ENCODE measurements around the gene HOXA6. TPM values are rescaled to one million over a fixed set of nuclear protein-coding genes. Genes with fewer than 3 reads are reported as not detected.

HOXA6 gene
- total and polyA plus RNA-seq, 11 donors = not detected

GRCh38 chr7:27175626-27176523 lies 28.3 kb upstream of the HOXA6 start:
- Histone ChIP-seq H3K4me1 (peaks cover 0 to 40% (median 23%) of the 10 kb centered on the region in 12 donors), H3K36me3 (no peaks in the 10 kb centered on the region), H3K27ac (peak overlapping the region in 1 of 12 donors; percentile 91), H3K4me3 (no peak overlapping the region), H3K27me3 (peaks cover 89 to 100% (median 100%) of the 10 kb centered on the region in 9 donors), H3K9me3 (no peaks in the 10 kb centered on the region)
- intact Hi-C loops (cut with DNase I) = loop anchor here in 1 of 10 donors (10.0 kb wide), 1 partner anchor 1311 kb away; no protein-coding TSS in a partner anchor
- no peak for TF ChIP-seq POLR2A (IDR thresholded peaks at IDR 0.05)
- TF ChIP-seq CTCF (IDR thresholded peaks at IDR 0.05) = no peak
- ATAC-seq (no peak), DNase-seq (peak in 1 of 5 donors; percentile 49)
- WGBS, 4 donors = 31 to 45% (median 39%) methylated on average over 27 to 40 of the region's 40 CpGs

GRCh38 chr7:27174874-27175625 lies 27.5 kb upstream of the HOXA6 start:
- peaks cover 85 to 100% (median 100%) of the 10 kb centered on the region in 9 donors for H3K27me3 ChIP-seq
- no peak overlapping the region for H3K4me3 ChIP-seq
- H3K9me3 ChIP-seq = no peaks in the 10 kb centered on the region
- TF ChIP-seq CTCF (IDR thresholded peaks at IDR 0.05) (no peak), POLR2A (IDR thresholded peaks at IDR 0.05) (no peak)
- ATAC-seq (no peak), DNase-seq (peak in 2 of 5 donors; percentile 15 to 23)
- intact Hi-C loops (cut with DNase I) = loop anchor here in 1 of 10 donors (10.0 kb wide), 1 partner anchor 1310 kb away; no protein-coding TSS in a partner anchor
- H3K27ac ChIP-seq = peak overlapping the region in 1 of 12 donors; percentile 91
- H3K4me1 ChIP-seq = peaks cover 0 to 40% (median 23%) of the 10 kb centered on the region in 12 donors
- 34 to 47% (median 45%) methylated on average over 9 to 12 of the region's 12 CpGs for WGBS, 4 donors
- H3K36me3 ChIP-seq = no peaks in the 10 kb centered on the region

GRCh38 chr7:27173956-27174873 lies 26.6 kb upstream of the HOXA6 start, which contains the start of gene HOXA10:
Gene HOXA10 (minus strand): TSS chr7:27174320. CDS start chr7:27174306, 14 bp downstream.
- H3K4me1 ChIP-seq = peaks cover 0 to 41% (median 20%) of the 10 kb centered on the region in 12 donors
- DNase-seq = peak in 1 of 5 donors; percentile 55

More at GRCh38 chr7:27173956-27174873, 26.6 kb upstream of the HOXA6 start, which contains the start of gene HOXA10:
- peaks cover 87 to 100% (median 100%) of the 10 kb centered on the region in 9 donors for H3K27me3 ChIP-seq
- no peaks in the 10 kb centered on the region for H3K9me3 ChIP-seq
- H3K4me3 ChIP-seq = peak within 1 kb of the TSS; percentile 25 to 59 (median 41)
- WGBS, 4 donors = 3 to 6% (median 4%) methylated on average over 48 to 82 of the region's 82 CpGs
- intact Hi-C loops (cut with DNase I) = loop anchor here in 1 of 10 donors (10.0 kb wide), 1 partner anchor 1309 kb away; no protein-coding TSS in a partner anchor
- no peak for TF ChIP-seq CTCF (IDR thresholded peaks at IDR 0.05)
- TF ChIP-seq POLR2A (IDR thresholded peaks at IDR 0.05) = no peak
- H3K27ac ChIP-seq = peak within 1 kb of the TSS in 1 of 12 donors; percentile 91
- ATAC-seq = no peak
- H3K36me3 ChIP-seq = no peaks in the 10 kb centered on the region

Data from heart left ventricle (tissue), 16 donors.